ENCODE data around the gene TRAK2. TPM values are rescaled to one million over a fixed set of nuclear protein-coding genes. Genes with fewer than 3 reads are reported as not detected.
A peak's percentile ranks its signal among the peaks of the same experiment; 100 is the strongest.
"Not testable (repeated sequence)": the region's sequence is repeated elsewhere in the genome, so short reads cannot be mapped to it uniquely, and the experiment has no call there.

Gene TRAK2
- total RNA-seq, 1 donor from 2014 or later, result 47.9 TPM

- no peak for DNase-seq (ENCODE audit: low read depth)
Observed at GRCh38 chr2:201419057-201419635, 32.1 kb downstream of the TRAK2 start.

GRCh38 chr2:201415149-201415548, 36.1 kb downstream of the TRAK2 start:
- DNase-seq (ENCODE audit: low read depth), result no peak

GRCh38 chr2:201414099-201415023, 36.9 kb downstream of the TRAK2 start:
- peak; percentile 37 for DNase-seq (ENCODE audit: low read depth)

- no peak for DNase-seq (ENCODE audit: low read depth)
Observed at GRCh38 chr2:201413552-201413951, 37.7 kb downstream of the TRAK2 start.

- DNase-seq (ENCODE audit: low read depth), result peak; percentile 52
Observed at GRCh38 chr2:201413143-201413542, 38.1 kb downstream of the TRAK2 start.

GRCh38 chr2:201411421-201411820, 39.8 kb downstream of the TRAK2 start:
- peak; percentile 42 for DNase-seq (ENCODE audit: low read depth)

GRCh38 chr2:201408931-201409330, 42.3 kb downstream of the TRAK2 start:
- DNase-seq (ENCODE audit: low read depth), result no peak

GRCh38 chr2:201407265-201407664, 44.0 kb downstream of the TRAK2 start:
- no peak for DNase-seq (ENCODE audit: low read depth)

- DNase-seq (ENCODE audit: low read depth), result peak; percentile 40
Observed at GRCh38 chr2:201406077-201406662, 45.1 kb downstream of the TRAK2 start.

GRCh38 chr2:201404699-201405280, 46.5 kb downstream of the TRAK2 start:
- no peak for DNase-seq (ENCODE audit: low read depth)

GRCh38 chr2:201403880-201404279, 47.4 kb downstream of the TRAK2 start:
- no peak for DNase-seq (ENCODE audit: low read depth)

GRCh38 chr2:201402651-201403562, 48.4 kb downstream of the TRAK2 start:
- peak; percentile 43 for DNase-seq (ENCODE audit: low read depth)

GRCh38 chr2:201401815-201402214, 49.4 kb downstream of the TRAK2 start:
- no peak for DNase-seq (ENCODE audit: low read depth)

GRCh38 chr2:201396595-201396994, 54.7 kb downstream of the TRAK2 start:
- no peak for DNase-seq (ENCODE audit: low read depth)

GRCh38 chr2:201383136-201383535, 68.1 kb downstream of the TRAK2 start:
- DNase-seq (ENCODE audit: low read depth), result peak; percentile 30

- DNase-seq (ENCODE audit: low read depth), result no peak
Observed at GRCh38 chr2:201378496-201379397, 72.5 kb downstream of the TRAK2 start.

- DNase-seq (ENCODE audit: low read depth), result no peak
Observed at GRCh38 chr2:201377218-201377617, 74.0 kb downstream of the TRAK2 start.

GRCh38 chr2:201369775-201370174, 81.5 kb downstream of the TRAK2 start:
- DNase-seq (ENCODE audit: low read depth), result no peak

GRCh38 chr2:201369318-201369717, 81.9 kb downstream of the TRAK2 start:
- not testable (repeated sequence) for DNase-seq (ENCODE audit: low read depth)

- no peak for DNase-seq (ENCODE audit: low read depth)
Observed at GRCh38 chr2:201366146-201366545, 85.1 kb downstream of the TRAK2 start.
